NB4 (cell line): ENCODE data around the gene TMEM95.

Experiments
- DNase-seq: peaks from one replicate; pipeline ENCODE4 v3.0.0; 2010; ENCODE audit warnings: low read depth
- H3K4me3 ChIP-seq: one replicate; pipeline ENCODE4 v1.5.1; 2011; ENCODE audit warnings: mild to moderate bottlenecking, low read depth, low read length, moderate library complexity
- MYC ChIP-seq: IDR thresholded peaks from 2 replicates; pipeline ENCODE4 v1.6.1; 2011; ENCODE audit warnings: low read depth, low read length
- POLR2A ChIP-seq: IDR thresholded peaks from 2 replicates; pipeline ENCODE4 v1.6.1; 2011; ENCODE audit warnings: mild to moderate bottlenecking; ENCODE audit not compliant: insufficient read length; ENCODE audit errors: extremely low read depth
- TF ChIP-seq, protein P1 (sequence below): IDR thresholded peaks from 2 replicates; pipeline ENCODE4 v1.6.1; 2011; ENCODE audit warnings: low read depth, low read length
- TF ChIP-seq, protein P2 (sequence below): IDR thresholded peaks from one replicate; pipeline ENCODE4 v1.5.1; 2012; ENCODE audit warnings: low read depth, low read length

The TMEM95 gene

GRCh38 chr17:7403977-7404736 lies 49.2 kb downstream of the TMEM95 start, which contains the start of gene TMEM256:
Gene TMEM256 (minus strand): TSS chr17:7404097. CDS start chr17:7404084, 13 bp downstream.
- peak; percentile 97 for DNase-seq
- peak; percentile 71 for TF ChIP-seq POLR2A
- TF ChIP-seq, protein P1, sequence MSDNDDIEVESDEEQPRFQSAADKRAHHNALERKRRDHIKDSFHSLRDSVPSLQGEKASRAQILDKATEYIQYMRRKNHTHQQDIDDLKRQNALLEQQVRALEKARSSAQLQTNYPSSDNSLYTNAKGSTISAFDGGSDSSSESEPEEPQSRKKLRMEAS: no peak
- peak within 1 kb of the TSS; percentile 68 for H3K4me3 ChIP-seq

DNA sequence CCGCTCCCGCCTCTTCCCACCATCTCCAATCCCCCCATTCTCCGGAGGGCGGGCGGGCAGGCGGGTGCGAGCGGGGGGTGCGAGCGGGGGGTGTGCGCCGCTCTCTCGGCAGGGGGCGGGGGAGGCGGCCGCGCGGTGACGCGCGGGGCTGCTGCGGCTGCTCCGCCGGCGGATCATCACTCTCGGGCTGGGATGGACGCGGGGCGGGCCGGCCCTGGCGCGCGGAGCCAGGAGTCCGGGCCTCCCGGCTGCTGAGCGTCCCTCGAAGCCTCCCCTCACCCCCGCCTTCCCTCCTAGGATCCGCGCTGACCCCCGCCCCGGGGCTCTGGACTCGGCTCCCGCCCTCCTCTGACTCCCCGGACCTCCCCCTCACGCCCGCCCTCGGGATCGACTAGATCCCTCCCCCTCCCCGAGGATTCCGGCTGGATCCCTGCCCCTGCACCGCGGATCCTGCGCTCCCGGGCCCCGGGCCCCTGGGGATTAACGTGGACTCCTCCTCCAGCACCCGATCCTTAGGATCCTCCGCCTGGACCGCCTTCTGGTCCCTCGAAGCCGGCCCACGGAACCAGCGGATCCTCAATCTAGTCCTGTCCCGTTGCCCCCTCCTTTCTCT lies 49.9 kb downstream of the TMEM95 start:
- TF ChIP-seq POLR2A: peak; percentile 8
- TF ChIP-seq, protein P1: no peak
- no peak for TF ChIP-seq MYC
- H3K4me3 ChIP-seq: peak overlapping the region; percentile 42
- peak; percentile 13 for DNase-seq

GRCh38 chr17:7405350-7406234 lies 50.6 kb downstream of the TMEM95 start:
- no peak for DNase-seq
- H3K4me3 ChIP-seq: no peak overlapping the region
- TF ChIP-seq, protein P1: no peak
- TF ChIP-seq, protein P2, sequence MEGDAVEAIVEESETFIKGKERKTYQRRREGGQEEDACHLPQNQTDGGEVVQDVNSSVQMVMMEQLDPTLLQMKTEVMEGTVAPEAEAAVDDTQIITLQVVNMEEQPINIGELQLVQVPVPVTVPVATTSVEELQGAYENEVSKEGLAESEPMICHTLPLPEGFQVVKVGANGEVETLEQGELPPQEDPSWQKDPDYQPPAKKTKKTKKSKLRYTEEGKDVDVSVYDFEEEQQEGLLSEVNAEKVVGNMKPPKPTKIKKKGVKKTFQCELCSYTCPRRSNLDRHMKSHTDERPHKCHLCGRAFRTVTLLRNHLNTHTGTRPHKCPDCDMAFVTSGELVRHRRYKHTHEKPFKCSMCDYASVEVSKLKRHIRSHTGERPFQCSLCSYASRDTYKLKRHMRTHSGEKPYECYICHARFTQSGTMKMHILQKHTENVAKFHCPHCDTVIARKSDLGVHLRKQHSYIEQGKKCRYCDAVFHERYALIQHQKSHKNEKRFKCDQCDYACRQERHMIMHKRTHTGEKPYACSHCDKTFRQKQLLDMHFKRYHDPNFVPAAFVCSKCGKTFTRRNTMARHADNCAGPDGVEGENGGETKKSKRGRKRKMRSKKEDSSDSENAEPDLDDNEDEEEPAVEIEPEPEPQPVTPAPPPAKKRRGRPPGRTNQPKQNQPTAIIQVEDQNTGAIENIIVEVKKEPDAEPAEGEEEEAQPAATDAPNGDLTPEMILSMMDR: no peak
- no peak for TF ChIP-seq POLR2A
- no peak for TF ChIP-seq MYC

- no peak for TF ChIP-seq POLR2A
- TF ChIP-seq, protein P1: no peak
- no peak for TF ChIP-seq MYC
- TF ChIP-seq, protein P2: no peak
- no peak overlapping the region for H3K4me3 ChIP-seq
- no peak for DNase-seq
Measured at GRCh38 chr17:7406235-7406825, 51.4 kb downstream of the TMEM95 start.
